Measurements from ENCODE around the gene TNFRSF4.

The TNFRSF4 gene

DNA sequence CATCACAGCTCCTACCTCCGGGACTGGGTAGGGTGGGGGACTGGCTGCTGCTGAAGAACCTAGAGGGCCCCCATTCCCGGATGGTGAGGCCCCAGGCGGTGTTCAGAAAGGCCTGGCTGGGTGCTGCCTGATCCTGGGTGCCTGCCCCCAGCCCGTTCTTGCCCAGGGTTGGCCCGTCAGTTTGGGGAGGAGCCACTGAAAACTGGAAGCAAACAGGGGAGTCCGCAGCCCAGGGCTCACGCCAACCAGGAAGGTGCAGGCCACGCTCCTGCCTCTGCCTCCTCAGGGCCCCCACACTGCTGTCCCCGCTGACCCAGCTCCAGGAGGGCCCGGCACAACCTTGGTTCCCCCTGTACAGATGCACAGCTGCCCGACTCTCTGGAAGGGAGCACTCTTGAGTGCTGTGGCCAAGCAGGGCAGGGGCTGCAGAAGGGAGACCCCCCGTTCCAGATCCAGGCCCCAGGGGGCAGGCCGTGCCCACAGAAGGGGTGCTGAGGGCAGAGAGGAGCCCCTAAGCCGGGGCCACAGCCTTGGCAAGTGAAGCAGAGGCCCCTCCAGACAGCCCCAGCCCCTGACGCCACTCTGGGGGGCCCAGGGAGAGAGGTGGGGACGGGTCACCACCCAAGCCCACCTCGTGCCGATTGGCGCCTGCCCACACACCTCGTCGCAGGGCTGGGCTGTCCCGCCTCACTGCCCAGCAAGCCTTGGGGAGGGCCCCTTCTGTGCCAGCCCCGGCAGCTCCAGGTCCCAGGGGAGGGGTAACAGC lies 27.1 kb upstream of the TNFRSF4 start:
- no peak overlapping the region for H3K4me3 ChIP-seq (replicated peaks in 1 of 2; ENCODE audit: low read depth in 2 of 2, low read length in 2 of 2)
- DNase-seq (ENCODE audit: low read depth in 2 of 2) = no peak
- TF ChIP-seq, protein P1, sequence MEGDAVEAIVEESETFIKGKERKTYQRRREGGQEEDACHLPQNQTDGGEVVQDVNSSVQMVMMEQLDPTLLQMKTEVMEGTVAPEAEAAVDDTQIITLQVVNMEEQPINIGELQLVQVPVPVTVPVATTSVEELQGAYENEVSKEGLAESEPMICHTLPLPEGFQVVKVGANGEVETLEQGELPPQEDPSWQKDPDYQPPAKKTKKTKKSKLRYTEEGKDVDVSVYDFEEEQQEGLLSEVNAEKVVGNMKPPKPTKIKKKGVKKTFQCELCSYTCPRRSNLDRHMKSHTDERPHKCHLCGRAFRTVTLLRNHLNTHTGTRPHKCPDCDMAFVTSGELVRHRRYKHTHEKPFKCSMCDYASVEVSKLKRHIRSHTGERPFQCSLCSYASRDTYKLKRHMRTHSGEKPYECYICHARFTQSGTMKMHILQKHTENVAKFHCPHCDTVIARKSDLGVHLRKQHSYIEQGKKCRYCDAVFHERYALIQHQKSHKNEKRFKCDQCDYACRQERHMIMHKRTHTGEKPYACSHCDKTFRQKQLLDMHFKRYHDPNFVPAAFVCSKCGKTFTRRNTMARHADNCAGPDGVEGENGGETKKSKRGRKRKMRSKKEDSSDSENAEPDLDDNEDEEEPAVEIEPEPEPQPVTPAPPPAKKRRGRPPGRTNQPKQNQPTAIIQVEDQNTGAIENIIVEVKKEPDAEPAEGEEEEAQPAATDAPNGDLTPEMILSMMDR (IDR thresholded peaks at IDR 0.05; ENCODE audit: low read depth, low read length) = no peak

DNA sequence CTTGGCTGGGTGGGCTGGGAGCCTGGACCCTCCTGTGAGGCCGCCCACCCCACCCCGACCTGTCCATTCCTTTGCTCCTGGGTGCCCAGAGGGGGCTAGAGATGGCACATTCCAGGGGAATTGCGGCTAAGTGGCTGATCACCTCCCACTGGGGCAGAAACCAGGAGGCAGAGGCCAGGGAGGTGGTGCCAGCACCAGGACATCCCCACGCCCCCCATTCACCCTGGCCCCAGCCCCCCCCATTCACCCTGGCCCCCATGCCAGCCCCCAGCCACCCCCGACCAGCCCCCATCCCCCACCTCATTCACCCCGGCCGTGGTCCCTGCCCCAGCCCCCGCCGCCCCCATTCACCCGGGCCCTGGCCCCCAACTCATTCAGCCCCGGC lies 26.4 kb upstream of the TNFRSF4 start:
- DNase-seq (ENCODE audit: low read depth in 2 of 2) = no peak
- no peak overlapping the region for H3K4me3 ChIP-seq (replicated peaks in 1 of 2; ENCODE audit: low read depth in 2 of 2, low read length in 2 of 2)
- TF ChIP-seq, protein P1 (IDR thresholded peaks at IDR 0.05; ENCODE audit: low read depth, low read length) = no peak

DNA sequence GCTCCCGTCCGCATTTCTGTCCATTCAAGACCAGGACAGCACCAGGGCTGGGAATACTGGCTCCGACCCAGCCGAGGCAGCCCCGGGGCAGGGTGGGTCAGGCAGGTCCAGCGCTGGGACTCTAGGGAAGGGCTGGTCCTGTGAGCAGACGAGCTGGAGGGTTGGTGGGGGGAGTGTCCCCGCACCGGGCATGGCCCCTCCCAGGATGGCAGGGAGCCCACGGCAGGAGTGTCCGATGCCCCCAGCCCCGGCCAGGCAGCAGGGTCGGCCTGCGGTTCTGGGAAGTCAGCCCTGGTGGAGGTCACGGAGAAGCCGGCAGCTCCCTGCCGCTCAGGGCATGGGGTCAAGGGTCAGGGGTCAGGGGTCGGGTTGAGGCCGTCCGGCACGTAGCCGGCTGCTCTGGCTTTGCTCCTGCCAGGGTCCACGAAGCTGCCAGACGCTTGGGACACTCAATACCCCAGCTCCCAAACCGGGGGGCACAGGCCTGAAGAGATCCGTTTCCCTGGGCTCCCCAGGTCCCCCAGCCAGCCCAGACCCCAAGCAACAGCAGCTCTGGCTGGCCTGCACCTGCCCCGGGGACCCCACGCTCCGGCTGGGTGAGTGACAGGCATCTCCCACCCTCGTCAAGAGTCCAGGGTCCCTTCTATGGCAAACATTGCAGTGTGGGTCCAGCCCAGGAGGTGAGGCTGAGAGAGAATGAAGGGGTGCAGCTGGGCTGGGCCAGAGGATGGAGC lies 25.8 kb upstream of the TNFRSF4 start:
- TF ChIP-seq, protein P1 (IDR thresholded peaks at IDR 0.05; ENCODE audit: low read depth, low read length) = no peak
- H3K4me3 ChIP-seq (replicated peaks in 1 of 2; ENCODE audit: low read depth in 2 of 2, low read length in 2 of 2) = no peak overlapping the region
- no peak for DNase-seq (ENCODE audit: low read depth in 2 of 2)

DNA sequence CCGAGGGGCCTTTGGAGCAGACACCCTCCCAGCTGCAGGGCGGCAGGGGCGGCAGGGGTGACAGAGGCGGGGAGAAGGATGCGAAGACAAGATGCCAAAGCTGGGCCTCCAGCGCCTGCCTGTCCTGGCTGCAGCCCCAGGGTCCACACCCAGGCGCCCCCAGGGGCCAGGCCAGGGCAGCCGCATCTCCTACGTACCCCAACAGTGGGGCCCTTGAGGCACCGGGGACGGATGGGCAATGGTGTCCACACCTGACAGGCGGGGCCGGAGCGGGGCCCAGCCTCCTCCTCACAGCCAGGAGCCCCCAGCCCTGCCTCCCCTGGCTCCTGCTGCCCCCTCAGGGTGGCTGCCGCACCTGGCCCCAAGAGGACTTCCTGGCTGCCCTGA lies 25.3 kb upstream of the TNFRSF4 start:
- TF ChIP-seq, protein P1 (IDR thresholded peaks at IDR 0.05; ENCODE audit: low read depth, low read length) = no peak
- DNase-seq (ENCODE audit: low read depth in 2 of 2) = no peak
- H3K4me3 ChIP-seq (replicated peaks in 1 of 2; ENCODE audit: low read depth in 2 of 2, low read length in 2 of 2) = no peak overlapping the region

DNA sequence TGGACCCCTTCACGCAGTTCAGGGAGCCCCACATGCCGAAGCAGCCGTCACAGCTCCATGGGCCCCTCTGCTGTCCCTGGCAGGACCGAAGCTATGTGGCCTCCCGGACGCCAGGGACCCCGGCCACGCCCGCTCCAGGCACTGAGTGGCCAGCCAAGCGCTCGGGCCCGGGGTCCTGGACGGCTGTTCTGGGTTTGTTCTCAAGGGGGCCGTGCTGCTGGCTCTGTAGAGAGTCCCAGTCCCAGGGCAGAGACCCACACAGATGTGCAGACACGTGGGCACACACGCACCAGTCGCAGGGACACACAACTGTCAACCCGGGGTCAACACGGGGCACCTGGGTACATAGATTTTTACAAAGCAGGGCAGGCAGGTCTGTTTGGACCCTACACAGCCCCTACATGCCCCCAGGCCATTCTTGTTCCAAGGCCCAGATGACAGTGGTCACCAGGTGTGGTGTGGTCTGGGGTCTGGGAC lies 24.8 kb upstream of the TNFRSF4 start:
- no peak for DNase-seq (ENCODE audit: low read depth in 2 of 2)
- TF ChIP-seq, protein P1 (IDR thresholded peaks at IDR 0.05; ENCODE audit: low read depth, low read length) = no peak
- H3K4me3 ChIP-seq (replicated peaks in 1 of 2; ENCODE audit: low read depth in 2 of 2, low read length in 2 of 2) = no peak overlapping the region

DNA sequence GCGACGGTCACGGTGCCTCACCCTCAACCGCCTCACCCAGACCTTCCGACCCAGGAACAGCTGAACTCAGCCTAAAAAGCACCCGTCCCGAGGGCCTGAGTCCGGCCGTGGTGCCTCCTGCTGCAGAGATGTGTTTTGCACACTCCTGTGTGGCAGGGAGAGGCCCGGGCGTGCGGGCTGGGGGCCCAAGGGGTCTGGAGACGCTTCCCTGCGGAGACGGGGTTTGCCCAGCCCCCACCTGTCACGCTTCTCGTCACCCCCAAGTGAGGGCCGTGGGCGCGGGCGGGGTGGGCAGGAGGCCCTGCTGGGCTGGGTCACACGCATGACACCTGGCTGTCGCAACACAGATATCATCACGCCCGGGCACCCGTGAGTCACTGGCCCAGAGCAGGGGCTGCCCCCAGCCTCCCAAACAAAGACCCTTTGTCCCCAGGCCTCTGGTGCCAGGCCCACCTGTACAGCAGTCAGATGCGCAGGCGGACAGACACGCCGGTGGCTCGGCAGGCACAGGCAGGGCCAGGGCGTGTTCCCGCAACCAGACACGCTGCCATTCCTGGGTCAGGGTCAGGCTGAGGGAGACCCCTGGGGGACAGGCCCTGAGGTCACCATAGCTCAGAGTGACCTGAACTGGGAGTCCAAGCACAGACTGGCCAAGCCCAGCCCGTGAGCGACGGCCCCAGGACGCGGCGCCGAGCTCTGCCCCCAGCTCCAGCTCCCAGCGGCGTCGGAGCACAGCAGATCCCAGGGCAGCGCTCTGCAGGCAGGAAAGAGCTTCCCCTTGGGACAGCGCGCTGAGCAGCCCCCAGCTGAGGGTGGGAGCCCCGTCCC lies 24.1 kb upstream of the TNFRSF4 start:
- no peak overlapping the region for H3K4me3 ChIP-seq (replicated peaks in 1 of 2; ENCODE audit: low read depth in 2 of 2, low read length in 2 of 2)
- TF ChIP-seq, protein P1 (IDR thresholded peaks at IDR 0.05; ENCODE audit: low read depth, low read length) = no peak
- no peak for DNase-seq (ENCODE audit: low read depth in 2 of 2)

All from cardiac fibroblast (primary cell).